ENCODE results near the gene GNL2. TPM values are rescaled to one million over a fixed set of nuclear protein-coding genes. Genes with fewer than 3 reads are reported as not detected.

Gene GNL2
- total RNA-seq, 1 experiment from 2014 or later: 121 TPM

DNA sequence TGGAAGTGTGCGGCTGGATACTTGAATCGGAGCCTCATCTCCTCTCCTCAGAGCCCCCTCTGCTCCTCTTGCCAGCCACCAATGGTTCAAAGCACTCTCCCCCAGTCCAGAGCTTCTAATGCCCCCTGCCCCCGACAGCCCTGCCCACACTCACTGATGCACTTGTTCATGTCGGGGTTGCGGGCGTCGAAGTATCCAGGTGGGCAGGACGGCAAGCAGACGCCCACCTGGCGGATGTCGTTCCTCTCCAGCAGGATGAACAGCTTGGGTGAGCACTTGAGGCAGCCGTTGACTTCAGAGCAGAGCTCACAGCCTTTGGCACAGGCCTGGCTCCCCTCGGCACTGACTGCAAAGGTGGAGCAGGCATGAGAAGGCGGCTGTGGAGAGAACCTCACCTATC, 20.6 kb upstream of the GNL2 start:
- Histone ChIP-seq H3K9me3 (ENCODE audit: low read depth, low read length, poor library complexity, severe bottlenecking) (no peaks in the 10 kb centered on the region), H3K4me1 (ENCODE audit: insufficient read depth, low read length, poor library complexity, severe bottlenecking) (no peaks in the 10 kb centered on the region), H3K27me3 (replicated peaks; ENCODE audit: insufficient read depth, low read depth, low read length, poor library complexity) (peaks cover 77% of the 10 kb centered on the region), H3K4me3 (ENCODE audit: low read depth, low read length, poor library complexity, severe bottlenecking) (no peak overlapping the region), H3K36me3 (ENCODE audit: insufficient read depth, low read length, poor library complexity, severe bottlenecking) (no peaks in the 10 kb centered on the region), H3K27ac (ENCODE audit: low read depth, low read length, poor library complexity, severe bottlenecking) (no peak overlapping the region)
- intact Hi-C loops (cut with micrococcal nuclease; ENCODE audit: unreplicated experiment): no loop called here
- CTCF ChIA-PET: no interaction called here
- no peak for TF ChIP-seq EZH2 (IDR thresholded peaks at IDR 0.05; ENCODE audit: borderline replicate concordance, low read depth, low read length, poor library complexity, severe bottlenecking)
- TF ChIP-seq, protein P1, sequence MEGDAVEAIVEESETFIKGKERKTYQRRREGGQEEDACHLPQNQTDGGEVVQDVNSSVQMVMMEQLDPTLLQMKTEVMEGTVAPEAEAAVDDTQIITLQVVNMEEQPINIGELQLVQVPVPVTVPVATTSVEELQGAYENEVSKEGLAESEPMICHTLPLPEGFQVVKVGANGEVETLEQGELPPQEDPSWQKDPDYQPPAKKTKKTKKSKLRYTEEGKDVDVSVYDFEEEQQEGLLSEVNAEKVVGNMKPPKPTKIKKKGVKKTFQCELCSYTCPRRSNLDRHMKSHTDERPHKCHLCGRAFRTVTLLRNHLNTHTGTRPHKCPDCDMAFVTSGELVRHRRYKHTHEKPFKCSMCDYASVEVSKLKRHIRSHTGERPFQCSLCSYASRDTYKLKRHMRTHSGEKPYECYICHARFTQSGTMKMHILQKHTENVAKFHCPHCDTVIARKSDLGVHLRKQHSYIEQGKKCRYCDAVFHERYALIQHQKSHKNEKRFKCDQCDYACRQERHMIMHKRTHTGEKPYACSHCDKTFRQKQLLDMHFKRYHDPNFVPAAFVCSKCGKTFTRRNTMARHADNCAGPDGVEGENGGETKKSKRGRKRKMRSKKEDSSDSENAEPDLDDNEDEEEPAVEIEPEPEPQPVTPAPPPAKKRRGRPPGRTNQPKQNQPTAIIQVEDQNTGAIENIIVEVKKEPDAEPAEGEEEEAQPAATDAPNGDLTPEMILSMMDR (conservative IDR thresholded peaks at IDR 0.05; ENCODE audit: low read depth, low read length): no peak
- no peak for DNase-seq (ENCODE audit: low spot score)
- no TSS peak for BruUV-seq (replicated peaks)
- POLR2A ChIA-PET (ENCODE audit: low non-redundant PET): no interaction called here

DNA sequence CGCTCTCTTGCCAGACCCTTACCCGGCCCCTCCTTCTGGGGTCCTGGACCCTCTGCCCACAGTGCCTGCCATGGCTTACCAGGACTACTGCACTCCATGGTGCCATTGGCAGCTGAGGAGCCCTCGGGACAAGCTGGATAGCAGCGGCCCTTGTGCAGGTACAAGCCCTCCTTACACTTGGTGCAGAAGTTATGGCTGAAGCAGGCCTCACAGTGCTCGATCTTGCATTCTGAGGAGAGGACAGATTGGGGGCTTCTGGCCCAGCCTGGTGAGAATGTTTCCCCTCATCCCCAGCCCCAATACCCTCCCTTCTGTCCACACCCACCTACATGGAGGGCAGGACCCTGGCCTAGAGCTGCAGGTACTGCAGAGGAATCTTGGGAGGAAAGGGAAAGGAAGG, 18.4 kb upstream of the GNL2 start:
- TF ChIP-seq, protein P1 (conservative IDR thresholded peaks at IDR 0.05; ENCODE audit: low read depth, low read length): no peak
- no peak for TF ChIP-seq EZH2 (IDR thresholded peaks at IDR 0.05; ENCODE audit: borderline replicate concordance, low read depth, low read length, poor library complexity, severe bottlenecking)
- no peak overlapping the region for H3K27ac ChIP-seq (ENCODE audit: low read depth, low read length, poor library complexity, severe bottlenecking)
- no peak for DNase-seq (ENCODE audit: low spot score)
- H3K36me3 ChIP-seq (ENCODE audit: insufficient read depth, low read length, poor library complexity, severe bottlenecking): no peaks in the 10 kb centered on the region
- POLR2A ChIA-PET (ENCODE audit: low non-redundant PET): no interaction called here
- H3K27me3 ChIP-seq (replicated peaks; ENCODE audit: insufficient read depth, low read depth, low read length, poor library complexity): peaks cover 78% of the 10 kb centered on the region
- H3K4me3 ChIP-seq (ENCODE audit: low read depth, low read length, poor library complexity, severe bottlenecking): no peak overlapping the region
- intact Hi-C loops (cut with micrococcal nuclease; ENCODE audit: unreplicated experiment): no loop called here
- no peaks in the 10 kb centered on the region for H3K9me3 ChIP-seq (ENCODE audit: low read depth, low read length, poor library complexity, severe bottlenecking)
- no peaks in the 10 kb centered on the region for H3K4me1 ChIP-seq (ENCODE audit: insufficient read depth, low read length, poor library complexity, severe bottlenecking)
- CTCF ChIA-PET: no interaction called here
- BruUV-seq (replicated peaks): no TSS peak

DNA sequence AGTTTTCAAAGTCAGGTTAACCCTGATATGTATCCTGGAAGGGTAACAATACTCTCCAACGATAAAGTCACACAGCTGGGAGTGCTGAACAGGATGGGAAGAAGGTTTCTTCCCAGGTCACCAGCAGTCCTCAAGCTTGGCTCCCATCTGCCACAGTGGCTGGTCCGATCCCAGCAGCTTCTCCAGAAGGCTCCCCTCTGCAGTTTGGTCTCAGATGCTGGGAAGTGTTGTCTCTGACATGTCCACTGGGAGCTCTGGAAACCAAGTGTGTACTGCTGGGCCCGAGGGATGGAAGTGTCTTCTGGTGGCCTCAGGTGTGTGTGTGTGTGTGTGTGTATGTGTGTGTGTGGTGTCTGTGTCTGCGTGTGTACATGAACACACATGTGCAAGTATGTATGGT, 16.4 kb upstream of the GNL2 start:
- CTCF ChIA-PET: no interaction called here
- H3K27me3 ChIP-seq (replicated peaks; ENCODE audit: insufficient read depth, low read depth, low read length, poor library complexity): peaks cover 82% of the 10 kb centered on the region
- no peaks in the 10 kb centered on the region for H3K9me3 ChIP-seq (ENCODE audit: low read depth, low read length, poor library complexity, severe bottlenecking)
- DNase-seq (ENCODE audit: low spot score): no peak
- TF ChIP-seq, protein P1 (conservative IDR thresholded peaks at IDR 0.05; ENCODE audit: low read depth, low read length): no peak
- TF ChIP-seq EZH2 (IDR thresholded peaks at IDR 0.05; ENCODE audit: borderline replicate concordance, low read depth, low read length, poor library complexity, severe bottlenecking): no peak
- intact Hi-C loops (cut with micrococcal nuclease; ENCODE audit: unreplicated experiment): no loop called here
- H3K27ac ChIP-seq (ENCODE audit: low read depth, low read length, poor library complexity, severe bottlenecking): no peak overlapping the region
- no peaks in the 10 kb centered on the region for H3K4me1 ChIP-seq (ENCODE audit: insufficient read depth, low read length, poor library complexity, severe bottlenecking)
- no TSS peak for BruUV-seq (replicated peaks)
- H3K36me3 ChIP-seq (ENCODE audit: insufficient read depth, low read length, poor library complexity, severe bottlenecking): no peaks in the 10 kb centered on the region
- no peak overlapping the region for H3K4me3 ChIP-seq (ENCODE audit: low read depth, low read length, poor library complexity, severe bottlenecking)
- POLR2A ChIA-PET (ENCODE audit: low non-redundant PET): no interaction called here

All from A673 (cell line).